Endothelial cell of umbilical vein (primary cell): ENCODE measurements around the gene AVPR1A.

Experiments
- CTCF ChIP-seq, 2 donors: IDR thresholded peaks; 1 replicate in 1 of 2; 2 replicates in 1 of 2; pipeline ENCODE4 v1.5.1; 2011; ENCODE audit warnings: low read length in 2 of 2, mild to moderate bottlenecking in 2 of 2, moderate library complexity in 2 of 2, control low read depth in 1 of 2, inconsistent platforms in 1 of 2, low read depth in 1 of 2; ENCODE audit not compliant: insufficient read depth in 1 of 2; ENCODE audit errors: extremely low read depth in 1 of 2
- EZH2 ChIP-seq: IDR thresholded peaks from 2 replicates; pipeline ENCODE4 v1.6.1; 2012; ENCODE audit warnings: borderline replicate concordance, low read depth, mild to moderate bottlenecking, moderate library complexity, low read length, inconsistent platforms; ENCODE audit not compliant: severe bottlenecking
- MAX ChIP-seq: IDR thresholded peaks from 2 replicates; pipeline ENCODE4 v1.6.1; 2011; ENCODE audit not compliant: insufficient read depth, insufficient read length
- MYC ChIP-seq: IDR thresholded peaks from one replicate; pipeline ENCODE4 v1.6.1; 2011; ENCODE audit warnings: mild to moderate bottlenecking, low read depth, low read length
- POLR2A ChIP-seq: IDR thresholded peaks from 2 replicates; pipeline ENCODE4 v1.6.1; 2012; ENCODE audit warnings: low read depth, mild to moderate bottlenecking, control low read depth, low read length

DNA sequence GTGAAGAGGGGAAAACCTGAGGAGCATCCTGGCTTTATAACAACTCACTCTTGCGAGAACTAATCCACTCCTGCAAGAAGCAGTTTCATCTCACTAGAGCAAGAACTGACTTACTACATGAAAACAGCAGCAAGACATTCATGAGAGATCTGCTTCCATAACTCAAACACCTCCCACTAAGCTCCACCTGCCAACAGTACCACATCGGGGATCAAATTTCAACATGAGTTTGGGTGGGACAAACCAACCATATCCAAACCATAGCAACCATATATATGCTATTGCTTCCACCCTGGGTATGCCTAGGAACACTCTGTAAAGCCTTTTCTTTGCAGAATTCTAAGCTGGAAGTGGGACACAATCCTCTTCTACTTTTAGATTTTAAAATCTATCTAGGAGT is 13.9 kb upstream of the AVPR1A start:
- TF ChIP-seq POLR2A: no peak
- no peak for TF ChIP-seq EZH2
- TF ChIP-seq MAX: no peak
- no peak for TF ChIP-seq CTCF (IDR thresholded peaks at IDR 0.05; ENCODE audit: extremely low read depth in 1 of 2, insufficient read depth in 1 of 2, low read depth in 1 of 2, low read length in 2 of 2)
- no peak for TF ChIP-seq MYC
